AG09319 (cell line): ENCODE measurements around the gene ILDR2.

ENCODE experiments used
- DNase-seq: peaks from one replicate; pipeline ENCODE4 v3.0.0-alpha.2; 2010; ENCODE audit warnings: low read depth; ENCODE audit errors: extremely low read depth
- TF ChIP-seq, protein P1 (sequence below): IDR thresholded peaks from 2 replicates; pipeline ENCODE4 v1.5.1; 2011; ENCODE audit warnings: low read depth, mild to moderate bottlenecking, inconsistent platforms, low read length, moderate library complexity

ILDR2 gene

DNA sequence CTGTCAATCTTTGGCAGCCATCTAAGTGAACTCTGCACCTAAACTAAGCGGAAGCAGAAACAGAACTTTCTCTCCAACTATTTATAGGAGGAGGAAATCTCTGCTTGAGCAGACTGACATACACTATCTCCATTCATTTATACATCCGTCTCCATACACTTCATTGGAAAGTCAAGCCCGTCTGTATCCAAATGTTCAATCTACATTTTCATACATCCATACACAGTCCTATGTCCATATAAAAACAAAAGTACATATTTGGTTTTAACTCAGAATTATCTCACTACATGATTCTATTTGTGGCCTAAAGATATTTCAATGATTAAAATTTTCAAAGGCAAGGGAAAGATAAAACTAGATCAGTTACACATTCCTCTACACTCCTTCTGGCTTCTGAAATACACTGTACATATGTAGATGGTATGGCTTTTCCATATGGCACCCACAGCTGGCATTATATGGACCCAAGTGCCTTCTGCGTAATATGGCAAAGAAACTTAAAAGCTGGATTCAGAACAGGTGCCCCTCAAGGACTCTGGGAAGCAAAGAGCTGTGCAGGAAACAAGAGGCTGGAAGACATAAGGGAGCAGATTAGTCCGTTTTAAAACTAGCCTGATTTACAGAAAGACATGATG, 35.5 kb downstream of the ILDR2 start:
- TF ChIP-seq, protein P1, sequence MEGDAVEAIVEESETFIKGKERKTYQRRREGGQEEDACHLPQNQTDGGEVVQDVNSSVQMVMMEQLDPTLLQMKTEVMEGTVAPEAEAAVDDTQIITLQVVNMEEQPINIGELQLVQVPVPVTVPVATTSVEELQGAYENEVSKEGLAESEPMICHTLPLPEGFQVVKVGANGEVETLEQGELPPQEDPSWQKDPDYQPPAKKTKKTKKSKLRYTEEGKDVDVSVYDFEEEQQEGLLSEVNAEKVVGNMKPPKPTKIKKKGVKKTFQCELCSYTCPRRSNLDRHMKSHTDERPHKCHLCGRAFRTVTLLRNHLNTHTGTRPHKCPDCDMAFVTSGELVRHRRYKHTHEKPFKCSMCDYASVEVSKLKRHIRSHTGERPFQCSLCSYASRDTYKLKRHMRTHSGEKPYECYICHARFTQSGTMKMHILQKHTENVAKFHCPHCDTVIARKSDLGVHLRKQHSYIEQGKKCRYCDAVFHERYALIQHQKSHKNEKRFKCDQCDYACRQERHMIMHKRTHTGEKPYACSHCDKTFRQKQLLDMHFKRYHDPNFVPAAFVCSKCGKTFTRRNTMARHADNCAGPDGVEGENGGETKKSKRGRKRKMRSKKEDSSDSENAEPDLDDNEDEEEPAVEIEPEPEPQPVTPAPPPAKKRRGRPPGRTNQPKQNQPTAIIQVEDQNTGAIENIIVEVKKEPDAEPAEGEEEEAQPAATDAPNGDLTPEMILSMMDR = no peak
- no peak for DNase-seq

DNA sequence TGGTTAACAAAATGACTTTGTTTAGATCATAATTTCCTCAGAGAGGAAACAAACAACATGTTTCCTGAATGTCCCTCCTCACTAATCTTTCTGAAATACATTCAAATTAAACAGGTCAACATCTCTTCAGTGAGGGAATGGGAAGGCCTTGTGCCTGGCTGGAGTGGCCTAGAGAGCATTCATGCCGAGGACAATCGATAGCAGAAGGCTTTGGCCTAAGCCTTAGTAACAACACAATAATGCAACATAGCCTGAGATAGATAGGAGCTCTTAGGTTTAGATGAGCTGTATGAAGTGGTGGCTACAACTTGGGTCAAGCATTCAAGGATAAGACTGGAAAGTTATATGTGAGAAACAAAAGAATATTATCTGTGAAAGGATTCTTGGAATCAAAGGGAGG, 37.4 kb downstream of the ILDR2 start:
- TF ChIP-seq, protein P1 = no peak
- DNase-seq = no peak

DNA sequence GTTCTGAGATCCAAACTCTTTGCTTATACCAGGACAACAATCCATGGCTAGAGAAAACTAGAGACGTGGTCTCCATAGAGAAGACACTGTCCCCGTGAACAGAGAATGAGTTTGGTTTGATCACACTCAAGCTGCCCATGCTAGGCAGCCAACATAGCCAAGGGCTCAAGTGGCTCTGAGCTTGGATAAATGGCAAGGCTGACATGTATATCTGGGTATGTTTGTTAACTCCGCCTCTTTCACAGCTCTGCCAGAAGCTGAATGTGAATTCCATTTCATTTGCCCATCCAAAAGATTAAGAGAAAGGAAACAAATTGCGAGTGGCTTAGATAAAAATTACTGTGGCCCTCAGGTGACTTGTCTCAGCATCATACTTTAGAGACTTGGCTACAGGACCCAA, 38.0 kb downstream of the ILDR2 start:
- TF ChIP-seq, protein P1 = no peak
- no peak for DNase-seq

DNA sequence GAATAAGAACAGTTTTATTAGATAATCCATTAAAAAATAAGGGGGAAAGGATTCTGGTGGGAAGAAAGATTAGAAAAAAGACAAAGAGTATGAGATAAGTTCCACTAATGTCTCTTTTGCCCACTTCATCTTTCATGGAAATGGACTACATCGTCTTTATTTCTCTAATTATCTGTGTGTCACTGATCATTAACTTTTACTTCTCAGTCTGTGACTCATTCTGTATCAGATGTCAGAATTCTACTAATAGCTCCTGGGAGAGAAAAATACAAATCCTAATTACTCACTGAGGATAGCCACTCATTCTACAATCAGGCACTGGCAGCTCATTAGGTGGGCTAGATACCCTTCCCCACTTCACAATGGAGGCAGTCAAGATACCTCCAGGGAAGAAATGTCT, 41.7 kb downstream of the ILDR2 start:
- TF ChIP-seq, protein P1 = no peak
- DNase-seq = no peak

DNA sequence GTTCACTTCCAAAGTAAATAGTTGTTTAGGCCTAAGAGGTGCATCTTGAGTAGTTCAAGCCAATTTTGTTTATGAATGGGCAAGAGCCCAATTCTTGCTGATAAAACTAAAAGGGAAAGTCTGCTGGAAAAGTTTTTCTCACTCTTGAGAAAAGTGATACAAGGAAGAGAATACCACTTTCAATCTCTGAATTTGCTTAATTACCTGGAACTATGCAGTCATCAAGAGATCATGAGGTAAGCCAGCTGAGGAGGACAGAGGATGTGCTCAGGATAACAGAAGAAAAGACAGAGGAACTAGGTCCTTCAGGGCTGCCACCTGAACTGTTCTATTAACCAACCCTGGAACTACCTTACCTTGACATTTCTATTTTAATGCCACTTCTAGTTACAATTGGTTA, 42.2 kb downstream of the ILDR2 start:
- TF ChIP-seq, protein P1 = no peak
- no peak for DNase-seq

DNA sequence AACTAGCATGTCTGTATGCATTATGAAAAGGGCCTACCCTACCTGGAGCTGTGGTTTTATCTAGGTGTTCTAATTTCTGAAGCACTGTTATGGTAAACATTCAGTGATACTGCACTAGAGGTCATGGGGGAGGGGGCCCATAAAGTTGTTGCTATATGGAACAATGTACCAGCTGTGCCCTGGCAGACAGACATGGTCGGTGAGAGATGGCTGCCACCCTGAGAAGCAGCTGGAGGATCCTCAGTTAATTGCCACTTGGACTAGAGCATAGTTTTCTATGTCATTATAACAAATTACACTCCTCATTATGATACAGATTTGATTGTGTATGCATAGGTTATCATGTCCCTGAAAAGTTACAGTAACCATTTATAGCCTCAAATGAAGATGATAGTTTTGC, 45.4 kb downstream of the ILDR2 start:
- no peak for DNase-seq

DNA sequence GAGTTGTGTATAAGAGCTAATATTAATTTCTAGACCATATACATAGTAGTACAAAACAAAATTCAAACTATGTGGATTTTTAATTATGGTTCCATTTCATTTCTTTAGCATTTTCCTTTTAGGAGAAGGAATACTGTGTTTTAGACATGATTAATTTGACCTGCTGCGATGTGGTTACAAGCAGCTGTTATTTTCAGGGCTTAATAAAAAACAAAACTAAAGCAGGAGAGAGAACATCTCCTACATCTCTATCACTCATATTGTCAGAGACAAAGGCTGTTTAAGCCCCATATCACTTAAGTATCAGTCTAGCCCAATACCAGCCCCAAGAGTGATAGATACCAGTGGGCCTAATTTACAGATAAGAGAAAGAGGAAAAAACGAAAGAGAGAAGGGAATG, 47.6 kb downstream of the ILDR2 start:
- DNase-seq = no peak
- TF ChIP-seq, protein P1 = no peak

More for the DNA sequence above, 45.4 kb downstream of the ILDR2 start:
- TF ChIP-seq, protein P1 = no peak
